Aorta (tissue), 5 donors: ENCODE measurements around the gene MRPL17. TPM values are rescaled to one million over a fixed set of nuclear protein-coding genes. Genes with fewer than 3 reads are reported as not detected.

ENCODE experiments used
- ATAC-seq: fragments of 200-7000 bp; cut with Tn5 transposase; one replicate; pipeline ENCODE4 v1.9.1; 2022; ENCODE audit warnings: moderate library complexity; ENCODE audit not compliant: low FRiP score
- DNase-seq, 2 donors: peaks; one replicate each; pipeline ENCODE4 v3.0.0-alpha.2; 2020
- H3K27ac ChIP-seq, 2 donors: one replicate each; pipeline ENCODE4 v1.5.1; 2013; ENCODE audit warnings: low read length in 2 of 2, mild to moderate bottlenecking in 2 of 2, moderate library complexity in 2 of 2, control low read depth in 1 of 2, inconsistent platforms in 1 of 2, low read depth in 1 of 2
- H3K27me3 ChIP-seq, 2 donors: one replicate each; pipeline ENCODE4 v1.6.1; 2013; ENCODE audit warnings: control low read depth in 1 of 2, low read length in 1 of 2, mild to moderate bottlenecking in 1 of 2, moderate library complexity in 1 of 2; ENCODE audit not compliant: insufficient read depth in 2 of 2, control insufficient read depth in 1 of 2
- H3K36me3 ChIP-seq, 2 donors: one replicate each; pipeline ENCODE4 v1.6.1; 2013; ENCODE audit warnings: control low read depth in 1 of 2, low read length in 1 of 2, mild to moderate bottlenecking in 1 of 2; ENCODE audit not compliant: insufficient read depth in 2 of 2, control insufficient read depth in 1 of 2
- H3K4me1 ChIP-seq, 2 donors: one replicate each; pipeline ENCODE4 v1.6.1; 2013; ENCODE audit warnings: low read length in 2 of 2, control low read depth in 1 of 2, mild to moderate bottlenecking in 1 of 2, moderate library complexity in 1 of 2; ENCODE audit not compliant: insufficient read depth in 2 of 2, control insufficient read depth in 1 of 2
- H3K4me3 ChIP-seq, 2 donors: one replicate each; pipeline ENCODE4 v1.5.1; 2013; ENCODE audit warnings: low read length in 2 of 2, control low read depth in 1 of 2, mild to moderate bottlenecking in 1 of 2
- H3K9me3 ChIP-seq: one replicate; pipeline ENCODE4 v1.6.1; 2013; ENCODE audit warnings: mild to moderate bottlenecking, low read length; ENCODE audit not compliant: control insufficient read depth
- WGBS, 2 donors: extraction: QIAGEN DNeasy Blood & Tissue Kit; methylation state at CpG; one replicate each; pipeline ENCODE4 v1.1.7; 2013; 5-methylcytosine and 5-hydroxymethylcytosine counted together
- intact Hi-C, 2 donors: fragments of 100-400 bp; cut with DNase I; formaldehyde crosslinking; loops; one replicate each; pipeline versions ENCODE4 v1.14.2 to v1.15.0; 2022
- polyA plus RNA-seq, 2 donors: library from polyadenylated mRNA; stranded (reverse); fragments of 200-250 nt; gene quantifications; one replicate each; pipeline ENCODE4 v1.2.3, GENCODE V29; 2013
- total RNA-seq, 2 donors: library from RNA; stranded (reverse); fragmentation: NEBNext Ultra II Directional; extraction: Animal tissue kit (Norgen Biotek cat#: 25700); gene quantifications; one replicate each; pipeline ENCODE4 v1.2.1, GENCODE V29; 2021
- donor health status: healthy with polysubstance abuse.
- donor health status: Bipolar disorder and iron deficiency.
- donor health status: DM: no; HTN: no; CAD: no.
- donor health status: DM: no; HTN: no; CAD: no.
- donor health status: DM: yes; HTN: yes; CAD: no.

The MRPL17 gene
- total and polyA plus RNA-seq, 4 donors, result 19.3 to 30.1 (median 25.1) TPM

DNA sequence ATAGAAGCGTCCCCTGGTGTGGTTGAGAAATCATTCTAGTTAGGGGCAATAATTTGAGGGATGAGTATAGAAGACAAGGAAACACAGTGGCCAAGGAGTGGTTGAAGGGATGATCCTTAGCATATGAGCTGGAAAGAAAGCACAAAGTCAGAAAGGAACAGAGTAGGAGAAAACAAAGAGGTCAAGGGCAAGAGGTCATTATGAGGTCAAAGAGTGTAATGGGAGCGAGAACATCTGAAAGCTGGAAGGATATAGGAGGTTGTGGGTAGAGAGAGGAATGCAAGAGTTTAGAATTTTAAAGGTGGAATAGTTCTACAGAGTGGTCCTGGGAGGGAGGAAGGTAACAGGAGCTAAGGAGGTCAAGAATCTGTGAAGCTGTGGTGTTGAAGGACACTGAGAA, 29.5 kb downstream of the MRPL17 start:
- DNase-seq (no peak), ATAC-seq (no peak)
- H3K4me1 ChIP-seq, result peaks cover 0 to 4% of the 10 kb centered on the region in 2 donors
- no peaks in the 10 kb centered on the region for H3K27me3 ChIP-seq
- no peaks in the 10 kb centered on the region for H3K36me3 ChIP-seq
- intact Hi-C loops, result no loop called here
- 84 to 93% methylated on average over 2 of the region's 2 CpGs for WGBS, 2 donors
- H3K9me3 ChIP-seq, result no peaks in the 10 kb centered on the region
- H3K27ac ChIP-seq, result no peak overlapping the region
- H3K4me3 ChIP-seq, result no peak overlapping the region

DNA sequence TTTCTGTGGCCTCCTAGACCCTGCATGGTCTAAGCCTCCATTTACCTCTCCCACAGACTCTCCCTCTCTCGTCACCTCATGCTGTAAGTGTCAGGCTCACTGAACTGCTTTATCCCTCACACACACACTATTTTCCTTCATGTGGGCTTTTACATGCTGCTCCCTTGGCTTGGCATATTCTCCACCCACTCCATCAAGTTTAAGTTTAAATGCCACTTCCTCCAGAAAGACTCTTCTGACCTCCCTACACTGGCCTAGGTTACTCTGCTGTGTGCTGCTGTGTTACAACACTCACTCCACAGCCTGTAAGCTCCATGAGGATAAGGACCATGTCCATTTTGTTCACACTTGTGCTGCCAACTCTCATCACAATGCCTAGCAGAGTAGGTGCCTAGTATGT, 30.0 kb downstream of the MRPL17 start:
- no peak for DNase-seq
- H3K9me3 ChIP-seq, result no peaks in the 10 kb centered on the region
- H3K4me1 ChIP-seq, result peaks cover 0 to 4% of the 10 kb centered on the region in 2 donors
- intact Hi-C loops, result no loop called here
- no peaks in the 10 kb centered on the region for H3K27me3 ChIP-seq
- peak overlapping the region in 1 of 2 donors; percentile 53 for H3K27ac ChIP-seq
- no peak for ATAC-seq
- no peak overlapping the region for H3K4me3 ChIP-seq
- 86 to 91% methylated on average over 1 of the region's 1 CpG for WGBS, 2 donors
- H3K36me3 ChIP-seq, result no peaks in the 10 kb centered on the region

DNA sequence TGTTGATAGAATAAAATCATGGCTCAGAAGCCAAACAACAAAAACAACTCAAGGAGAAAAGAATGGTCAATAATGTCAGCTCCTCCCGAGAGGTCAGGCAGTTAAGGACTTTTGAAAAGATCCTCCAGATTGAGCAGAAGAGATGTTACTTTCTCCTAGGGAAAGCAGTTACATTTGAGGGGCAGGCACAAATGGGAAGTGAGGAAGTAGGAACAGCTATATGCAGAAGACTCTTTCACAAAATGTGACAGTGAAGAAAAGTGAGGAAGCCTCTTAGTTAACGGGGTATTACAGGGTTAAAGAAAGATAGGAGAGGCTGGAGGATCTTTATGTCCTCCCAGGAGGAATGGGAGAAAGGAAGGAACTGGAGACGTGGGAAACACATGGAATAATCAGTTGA, 31.0 kb downstream of the MRPL17 start:
- Histone ChIP-seq H3K27me3 (no peaks in the 10 kb centered on the region), H3K4me3 (no peak overlapping the region), H3K9me3 (no peaks in the 10 kb centered on the region), H3K27ac (no peak overlapping the region), H3K4me1 (peaks cover 0 to 4% of the 10 kb centered on the region in 2 donors), H3K36me3 (no peaks in the 10 kb centered on the region)
- 68 to 71% methylated on average over 3 of the region's 3 CpGs for WGBS, 2 donors
- DNase-seq (no peak), ATAC-seq (no peak)
- intact Hi-C loops, result no loop called here

GRCh38 chr11:6650980-6651379, 32.2 kb downstream of the MRPL17 start:
- Histone ChIP-seq H3K36me3 (no peaks in the 10 kb centered on the region), H3K9me3 (no peaks in the 10 kb centered on the region), H3K4me3 (no peak overlapping the region), H3K27ac (no peak overlapping the region), H3K4me1 (peaks cover 0 to 4% of the 10 kb centered on the region in 2 donors), H3K27me3 (no peaks in the 10 kb centered on the region)
- ATAC-seq (no peak), DNase-seq (no peak)
- intact Hi-C loops, result no loop called here
- 57 to 66% methylated on average over 6 of the region's 6 CpGs for WGBS, 2 donors

DNA sequence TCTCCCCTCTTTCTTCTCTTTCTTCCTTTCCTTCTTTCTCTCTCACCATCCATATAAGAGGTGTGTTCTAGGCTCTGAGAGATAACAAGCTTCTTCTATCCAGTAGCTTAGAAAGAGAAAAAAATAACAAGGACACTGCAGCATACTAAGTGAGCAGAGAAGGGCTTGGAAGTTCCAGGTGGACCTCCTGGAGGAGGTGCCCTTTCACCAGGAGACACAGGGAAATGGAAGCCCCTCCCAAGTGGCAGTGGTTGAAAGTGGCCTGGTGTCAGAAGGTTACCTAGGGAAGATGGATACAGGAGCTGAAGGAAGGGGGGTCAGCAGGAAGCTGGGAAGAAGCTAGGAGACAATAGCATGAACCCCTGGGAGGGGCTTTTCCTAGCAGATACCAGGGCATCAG, 33.0 kb downstream of the MRPL17 start:
- intact Hi-C loops, result no loop called here
- Histone ChIP-seq H3K4me3 (no peak overlapping the region), H3K27me3 (no peaks in the 10 kb centered on the region), H3K4me1 (peaks cover 0 to 4% of the 10 kb centered on the region in 2 donors), H3K9me3 (no peaks in the 10 kb centered on the region), H3K36me3 (no peaks in the 10 kb centered on the region), H3K27ac (no peak overlapping the region)
- ATAC-seq (no peak), DNase-seq (no peak)

DNA sequence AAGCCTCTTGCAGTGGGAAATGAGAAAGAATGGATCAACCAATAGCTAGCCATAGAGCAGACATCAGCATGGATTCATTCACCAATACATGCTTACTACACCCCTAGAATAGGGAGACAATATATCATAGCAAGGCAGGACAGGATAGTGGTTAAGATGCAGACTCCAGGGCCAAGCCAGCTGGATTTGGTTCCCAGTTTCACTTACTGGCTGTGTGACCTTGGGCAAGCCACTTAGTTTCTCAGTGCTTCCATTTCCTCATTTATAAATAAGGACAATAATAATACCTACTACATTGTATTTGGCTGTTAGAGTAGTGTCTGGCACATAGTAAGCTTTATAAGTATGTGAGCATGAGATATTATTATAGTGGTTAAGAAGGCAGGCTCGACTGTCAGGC, 34.6 kb downstream of the MRPL17 start:
- ATAC-seq, result no peak
- H3K27me3 ChIP-seq, result no peaks in the 10 kb centered on the region
- DNase-seq, result no peak
- no peaks in the 10 kb centered on the region for H3K4me1 ChIP-seq
- WGBS, 2 donors, result 20 to 31% methylated on average over 1 of the region's 1 CpG
- H3K36me3 ChIP-seq, result no peaks in the 10 kb centered on the region
- H3K4me3 ChIP-seq, result no peak overlapping the region
- intact Hi-C loops, result no loop called here
- no peak overlapping the region for H3K27ac ChIP-seq
- H3K9me3 ChIP-seq, result no peaks in the 10 kb centered on the region

- 86 to 93% methylated on average over 2 of the region's 2 CpGs for WGBS, 2 donors
- no peaks in the 10 kb centered on the region for H3K36me3 ChIP-seq
- H3K4me3 ChIP-seq, result no peak overlapping the region
- no peak overlapping the region for H3K27ac ChIP-seq
- no peak for DNase-seq
- intact Hi-C loops, result no loop called here
- H3K4me1 ChIP-seq, result no peaks in the 10 kb centered on the region
- H3K27me3 ChIP-seq, result no peaks in the 10 kb centered on the region
- H3K9me3 ChIP-seq, result no peaks in the 10 kb centered on the region
- no peak for ATAC-seq
Observed at GRCh38 chr11:6647836-6648235, 35.3 kb downstream of the MRPL17 start.

DNA sequence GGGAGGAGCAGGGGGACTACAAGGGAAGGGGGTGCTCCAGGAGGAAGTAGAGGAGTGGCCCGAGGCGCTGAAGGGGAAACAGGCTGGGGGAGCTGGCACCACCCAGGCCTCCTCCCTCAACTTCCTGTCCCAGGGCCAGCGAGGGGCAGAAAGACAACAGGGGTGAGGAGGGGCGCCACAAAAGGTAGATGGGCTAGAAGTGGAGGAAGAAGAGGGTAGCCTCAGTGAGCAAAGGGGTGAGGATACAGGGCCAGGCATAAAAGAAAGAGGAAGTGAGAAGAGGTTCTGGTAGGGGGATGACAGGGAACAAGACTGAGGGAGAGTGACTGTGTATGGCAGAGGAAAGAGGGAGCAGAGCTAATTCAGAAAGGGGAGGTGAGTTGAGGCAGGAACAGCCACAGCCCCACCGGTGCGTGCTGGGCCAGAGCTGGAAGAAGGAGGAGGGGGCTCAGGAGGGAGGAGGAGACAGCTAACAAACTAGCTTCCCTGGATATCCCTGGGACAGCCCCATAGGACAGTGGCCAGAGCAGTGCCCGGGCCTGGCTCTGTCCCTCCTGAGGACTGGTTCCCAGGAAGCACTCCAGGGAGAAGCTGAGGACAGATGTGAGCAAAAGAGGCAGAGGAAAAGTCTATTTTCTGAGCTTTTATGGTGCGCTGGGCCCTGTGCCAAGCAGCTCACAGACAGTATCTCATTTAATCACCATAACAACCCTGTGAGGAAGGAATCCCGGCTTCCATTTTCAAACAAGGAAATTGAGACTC, 36.0 kb downstream of the MRPL17 start:
- H3K27ac ChIP-seq, result peak overlapping the region in 1 of 2 donors; percentile 22
- ATAC-seq, result peak; percentile 13
- H3K36me3 ChIP-seq, result no peaks in the 10 kb centered on the region
- H3K4me3 ChIP-seq, result no peak overlapping the region
- DNase-seq, result no peak
- H3K27me3 ChIP-seq, result no peaks in the 10 kb centered on the region
- intact Hi-C loops, result no loop called here
- H3K9me3 ChIP-seq, result no peaks in the 10 kb centered on the region
- WGBS, 2 donors, result 18 to 29% methylated on average over 9 of the region's 9 CpGs
- H3K4me1 ChIP-seq, result no peaks in the 10 kb centered on the region

DNA sequence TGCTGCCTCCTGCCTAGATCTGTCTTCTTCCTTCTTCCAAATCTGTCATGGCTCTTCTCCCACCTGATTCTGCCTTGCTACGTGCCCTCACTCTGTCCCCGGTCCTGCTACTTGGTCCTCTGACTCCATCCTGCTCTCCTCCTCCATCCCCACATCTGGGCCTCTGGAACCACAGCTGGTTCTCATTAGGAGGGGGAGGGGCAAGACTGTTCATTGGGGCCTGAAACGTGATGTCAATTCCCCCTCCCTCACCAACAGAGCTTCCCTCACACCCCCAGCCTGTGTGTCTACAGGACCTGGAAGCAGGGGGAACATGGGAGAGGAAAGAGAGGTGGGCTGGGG, 36.6 kb downstream of the MRPL17 start:
- peak; percentile 20 for ATAC-seq
- intact Hi-C loops, result no loop called here
- H3K4me3 ChIP-seq, result no peak overlapping the region
- H3K27ac ChIP-seq, result no peak overlapping the region
- no peak for DNase-seq
- no peaks in the 10 kb centered on the region for H3K36me3 ChIP-seq
- H3K27me3 ChIP-seq, result no peaks in the 10 kb centered on the region
- no peaks in the 10 kb centered on the region for H3K4me1 ChIP-seq
- WGBS, 2 donors, result 29 to 36% methylated on average over 3 of the region's 3 CpGs
- no peaks in the 10 kb centered on the region for H3K9me3 ChIP-seq
